ENCODE results near the gene RMND1. TPM values are rescaled to one million over a fixed set of nuclear protein-coding genes. Genes with fewer than 3 reads are reported as not detected.

Gene RMND1
- total and polyA plus RNA-seq, 9 of the 15 experiments (the other 6 are each of a cell fraction or from before 2014, with no cell fraction given): 26.9 to 47.8 (median 36.2) TPM

DNA sequence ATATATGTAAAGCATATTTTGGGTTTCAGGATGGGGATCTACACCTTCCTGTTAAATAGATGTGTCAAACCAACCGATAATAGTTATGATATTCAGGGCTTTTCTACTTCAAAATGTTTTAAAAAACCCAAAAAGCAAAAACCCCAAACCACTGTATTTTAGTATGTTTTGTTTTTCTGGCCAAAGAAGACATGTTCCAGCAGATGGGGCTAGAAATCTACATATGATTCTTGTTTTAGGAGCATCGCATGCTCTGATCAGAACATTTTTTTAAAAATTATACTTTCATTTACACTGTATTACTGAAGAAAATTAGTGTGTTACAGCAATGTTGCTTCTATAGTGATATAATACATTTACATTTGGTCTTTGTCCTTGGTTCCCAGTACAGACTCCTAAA lies 11.0 kb downstream of the RMND1 start (continued):
- TF ChIP-seq, protein P1, sequence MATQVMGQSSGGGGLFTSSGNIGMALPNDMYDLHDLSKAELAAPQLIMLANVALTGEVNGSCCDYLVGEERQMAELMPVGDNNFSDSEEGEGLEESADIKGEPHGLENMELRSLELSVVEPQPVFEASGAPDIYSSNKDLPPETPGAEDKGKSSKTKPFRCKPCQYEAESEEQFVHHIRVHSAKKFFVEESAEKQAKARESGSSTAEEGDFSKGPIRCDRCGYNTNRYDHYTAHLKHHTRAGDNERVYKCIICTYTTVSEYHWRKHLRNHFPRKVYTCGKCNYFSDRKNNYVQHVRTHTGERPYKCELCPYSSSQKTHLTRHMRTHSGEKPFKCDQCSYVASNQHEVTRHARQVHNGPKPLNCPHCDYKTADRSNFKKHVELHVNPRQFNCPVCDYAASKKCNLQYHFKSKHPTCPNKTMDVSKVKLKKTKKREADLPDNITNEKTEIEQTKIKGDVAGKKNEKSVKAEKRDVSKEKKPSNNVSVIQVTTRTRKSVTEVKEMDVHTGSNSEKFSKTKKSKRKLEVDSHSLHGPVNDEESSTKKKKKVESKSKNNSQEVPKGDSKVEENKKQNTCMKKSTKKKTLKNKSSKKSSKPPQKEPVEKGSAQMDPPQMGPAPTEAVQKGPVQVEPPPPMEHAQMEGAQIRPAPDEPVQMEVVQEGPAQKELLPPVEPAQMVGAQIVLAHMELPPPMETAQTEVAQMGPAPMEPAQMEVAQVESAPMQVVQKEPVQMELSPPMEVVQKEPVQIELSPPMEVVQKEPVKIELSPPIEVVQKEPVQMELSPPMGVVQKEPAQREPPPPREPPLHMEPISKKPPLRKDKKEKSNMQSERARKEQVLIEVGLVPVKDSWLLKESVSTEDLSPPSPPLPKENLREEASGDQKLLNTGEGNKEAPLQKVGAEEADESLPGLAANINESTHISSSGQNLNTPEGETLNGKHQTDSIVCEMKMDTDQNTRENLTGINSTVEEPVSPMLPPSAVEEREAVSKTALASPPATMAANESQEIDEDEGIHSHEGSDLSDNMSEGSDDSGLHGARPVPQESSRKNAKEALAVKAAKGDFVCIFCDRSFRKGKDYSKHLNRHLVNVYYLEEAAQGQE (IDR thresholded peaks at IDR 0.05; ENCODE audit: borderline replicate concordance): peak; percentile 22; the same call in 1 of the 2 replicates
- TF ChIP-seq, protein P1 (CRISPR knock-in tag; IDR thresholded peaks at IDR 0.05; ENCODE audit: low read depth): no peak
- TF ChIP-seq GABPA (tag; conservative IDR thresholded peaks at IDR 0.05; ENCODE audit: low read depth): no peak
- no peak for TF ChIP-seq FOXK2 (conservative IDR thresholded peaks at IDR 0.05 in 1 of 2, IDR thresholded peaks at IDR 0.05 in 1 of 2; ENCODE audit: low read depth in 2 of 2)

All from K562 (cell line).